ENCODE measurements around the gene CFAP298.

DNA sequence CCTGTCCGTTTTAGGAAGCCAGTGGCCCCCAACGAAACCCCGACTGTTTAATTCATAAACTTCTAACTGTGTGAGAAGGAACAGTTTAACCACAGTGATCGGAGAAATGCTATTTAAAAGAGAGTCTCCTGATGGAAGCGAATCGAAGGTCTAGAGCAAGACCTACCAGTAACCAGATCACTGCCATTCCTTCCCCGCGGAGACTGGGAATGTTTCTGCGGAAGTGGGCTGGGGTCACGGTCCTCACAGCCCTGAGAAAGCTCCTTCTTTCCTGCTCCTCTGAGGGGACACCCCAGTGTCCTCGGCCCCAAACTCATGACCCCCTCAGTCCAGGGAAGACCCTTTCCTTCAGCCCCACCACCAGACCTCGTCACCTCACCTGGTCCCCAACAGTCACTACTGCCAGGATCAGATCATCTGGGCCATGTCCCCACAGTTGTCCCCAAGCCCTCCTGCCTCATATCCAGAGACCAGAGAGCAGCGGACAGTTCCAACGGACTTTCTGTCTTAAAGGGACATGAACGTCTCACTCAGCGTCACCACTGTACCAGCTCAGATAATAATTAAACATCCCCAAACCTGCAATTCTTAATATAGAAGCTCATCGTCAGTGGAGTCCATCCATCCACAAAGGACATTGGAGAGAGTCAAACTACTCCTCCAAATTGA is 27.0 kb downstream of the CFAP298 start, which contains the start of gene TCP10L:
- no peak for TF ChIP-seq EZH2 (IDR thresholded peaks at IDR 0.05; ENCODE audit: borderline replicate concordance, insufficient read depth, low read length, poor library complexity, severe bottlenecking)
- TF ChIP-seq, protein P1, sequence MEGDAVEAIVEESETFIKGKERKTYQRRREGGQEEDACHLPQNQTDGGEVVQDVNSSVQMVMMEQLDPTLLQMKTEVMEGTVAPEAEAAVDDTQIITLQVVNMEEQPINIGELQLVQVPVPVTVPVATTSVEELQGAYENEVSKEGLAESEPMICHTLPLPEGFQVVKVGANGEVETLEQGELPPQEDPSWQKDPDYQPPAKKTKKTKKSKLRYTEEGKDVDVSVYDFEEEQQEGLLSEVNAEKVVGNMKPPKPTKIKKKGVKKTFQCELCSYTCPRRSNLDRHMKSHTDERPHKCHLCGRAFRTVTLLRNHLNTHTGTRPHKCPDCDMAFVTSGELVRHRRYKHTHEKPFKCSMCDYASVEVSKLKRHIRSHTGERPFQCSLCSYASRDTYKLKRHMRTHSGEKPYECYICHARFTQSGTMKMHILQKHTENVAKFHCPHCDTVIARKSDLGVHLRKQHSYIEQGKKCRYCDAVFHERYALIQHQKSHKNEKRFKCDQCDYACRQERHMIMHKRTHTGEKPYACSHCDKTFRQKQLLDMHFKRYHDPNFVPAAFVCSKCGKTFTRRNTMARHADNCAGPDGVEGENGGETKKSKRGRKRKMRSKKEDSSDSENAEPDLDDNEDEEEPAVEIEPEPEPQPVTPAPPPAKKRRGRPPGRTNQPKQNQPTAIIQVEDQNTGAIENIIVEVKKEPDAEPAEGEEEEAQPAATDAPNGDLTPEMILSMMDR (IDR thresholded peaks at IDR 0.05; ENCODE audit: poor library complexity, severe bottlenecking): no peak
- no peak for TF ChIP-seq POLR2AphosphoS5 (IDR thresholded peaks at IDR 0.05)
- TF ChIP-seq REST (IDR thresholded peaks at IDR 0.05; ENCODE audit: borderline replicate concordance): no peak
- TF ChIP-seq SMC3 (conservative IDR thresholded peaks at IDR 0.05; ENCODE audit: poor library complexity): no peak
- TF ChIP-seq EP300 (conservative IDR thresholded peaks at IDR 0.05; ENCODE audit: poor library complexity, severe bottlenecking): no peak
